GM12878 (cell line): ENCODE results near the gene TXNIP. TPM values are rescaled to one million over a fixed set of nuclear protein-coding genes. Genes with fewer than 3 reads are reported as not detected.

Experiments used
- ATAC-seq: fragments of 200-7000 bp; cut with Tn5 transposase; 3 replicates; pipeline ENCODE4 v1.9.1; 2020; ENCODE audit warnings: mild to moderate bottlenecking, moderate library complexity
- BruUV-seq: library from RNA; stranded (reverse); fragments of 400-500 nt; replicated peaks from 2 replicates; lab custom pipeline; 2021; lab: Mats Ljungman, UMichigan
- CTCF ChIA-PET: fragments of 300-600 bp; sonication (Branson Sonifier 250); formaldehyde crosslinking; extraction: SDS; loops from one replicate; lab custom pipeline; 2021; ENCODE audit warnings: inconsistent platforms; lab: Yijun Ruan, JAX
- POLR2A ChIA-PET: fragments of 350-600 bp; formaldehyde crosslinking; extraction: SDS; loops from one replicate; lab custom pipeline; 2021; ENCODE audit warnings: inconsistent platforms; lab: Charles Lee
- RAD21 ChIA-PET: fragments of 300-600 bp; sonication (Branson Sonifier 250); formaldehyde crosslinking; loops from one replicate; lab custom pipeline; 2023; ENCODE audit warnings: antibody characterized with exemption; ENCODE audit not compliant: unreplicated experiment; lab: Charles Lee
- SMC1A ChIA-PET: fragments of 300-600 bp; sonication (Branson Sonifier 250); formaldehyde crosslinking; loops from one replicate; lab custom pipeline; 2023; ENCODE audit not compliant: unreplicated experiment, uncharacterized antibody; lab: Charles Lee
- DNase-seq: peaks from one replicate; pipeline ENCODE4 v3.0.0-alpha.2; 2011; ENCODE audit warnings: low read depth, low spot score
- FAIRE-seq: peaks from 3 replicates; lab custom pipeline; 2011; peaks lifted over from hg19 to GRCh38; lab: Jason Lieb, UNC
- H2AFZ ChIP-seq: 2 replicates; pipeline ENCODE4 v1.6.0; 2011; ENCODE audit warnings: low read depth, low read length, control low read depth; ENCODE audit not compliant: control insufficient read depth
- H3K27ac ChIP-seq: 2 replicates; pipeline ENCODE4 v1.5.1; 2011; ENCODE audit warnings: control low read depth; ENCODE audit not compliant: control insufficient read depth, insufficient read depth
- H3K27me3 ChIP-seq, 2 experiments: replicated peaks in 1 of 2; 2 replicates each; pipeline versions ENCODE4 v1.6.0 to v1.6.1; 2011; ENCODE audit warnings: low read length in 1 of 2; ENCODE audit not compliant: control insufficient read depth in 2 of 2, insufficient read depth in 2 of 2
- H3K36me3 ChIP-seq, 2 experiments: 2 replicates each; pipeline ENCODE4 v1.5.1; 2011; ENCODE audit warnings: low read length in 1 of 2; ENCODE audit not compliant: control insufficient read depth in 2 of 2, insufficient read depth in 2 of 2
- H3K4me1 ChIP-seq: 2 replicates; pipeline ENCODE4 v1.6.1; 2011; ENCODE audit warnings: mild to moderate bottlenecking, low read length, moderate library complexity, mixed read lengths; ENCODE audit not compliant: control insufficient read depth, insufficient read depth
- H3K4me2 ChIP-seq: 2 replicates; pipeline ENCODE4 v1.6.0; 2011; ENCODE audit warnings: control low read depth; ENCODE audit not compliant: control insufficient read depth, insufficient read depth
- H3K4me3 ChIP-seq: fragments of 200-600 bp; sonication (generic); 2 replicates; pipeline ENCODE4 v1.5.1; 2016
- H3K79me2 ChIP-seq: 2 replicates; pipeline ENCODE4 v1.6.0; 2011; ENCODE audit warnings: low read length; ENCODE audit not compliant: control insufficient read depth, insufficient read depth
- H3K9ac ChIP-seq: 2 replicates; pipeline ENCODE4 v1.8.0; 2011; ENCODE audit warnings: low read length, control low read depth, mixed read lengths; ENCODE audit not compliant: control insufficient read depth, insufficient read depth
- H3K9me3 ChIP-seq: replicated peaks from 3 replicates; pipeline ENCODE4 v1.5.1; 2011; ENCODE audit warnings: mild to moderate bottlenecking, low read length; ENCODE audit not compliant: control insufficient read depth, insufficient read depth
- H4K20me1 ChIP-seq: 2 replicates; pipeline ENCODE4 v1.6.0; 2011; ENCODE audit not compliant: control insufficient read depth, insufficient read depth
- DPF2 ChIP-seq: fragments of 450-650 bp; IDR thresholded peaks from 2 replicates; pipeline ENCODE4 v1.6.1; 2017; ENCODE audit warnings: mild to moderate bottlenecking
- NR2F1 ChIP-seq: fragments of 450-650 bp; conservative IDR thresholded peaks from 2 replicates; pipeline ENCODE4 v1.6.1; 2017; ENCODE audit warnings: mild to moderate bottlenecking
- WGBS: methylation state at CpG from one replicate; pipeline ENCODE4 v1.1.6; 2016; ENCODE audit warnings: low lambda C conversion rate; ENCODE audit not compliant: insufficient replicate concordance, insufficient coverage; ENCODE audit errors: missing lambda C conversion rate; 5-methylcytosine and 5-hydroxymethylcytosine counted together
- in situ Hi-C: fragments of 300-500 bp; cut with MboI; formaldehyde crosslinking; loops from 9 replicates; pipeline ENCODE4 v1.14.3; 2018; ENCODE audit warnings: mixed read lengths
- intact Hi-C: fragments of 100-400 bp; cut with micrococcal nuclease; formaldehyde crosslinking; loops from one replicate; pipeline ENCODE4 v1.14.2; 2022; ENCODE audit not compliant: unreplicated experiment
- polyA plus RNA-seq, 11 experiments: library from polyadenylated mRNA; depleted of rRNA in 4 of 11; unstranded in 6 of 11; stranded (reverse) in 5 of 11; fragments of >200 nt; fragmentation: Nextera tagmentation in 4 of 11; fragmentation: Illumina TruSeq in 1 of 11; extraction: Ambion mirVana in 4 of 11; extraction: Trizol in 1 of 11; gene quantifications; 1 replicate in 1 of 11; 2 replicates in 10 of 11; pipeline versions ENCODE4 v1.2.1 to v1.2.3, GENCODE V29; 2011 to 2016; ENCODE audit warnings: inconsistent platforms in 2 of 11, missing spikeins in 2 of 11, low read depth in 1 of 11
- total RNA-seq, 4 experiments: library from RNA; depleted of rRNA in 3 of 4; stranded (reverse); fragments of >200 nt in 3 of 4; fragmentation: Illumina TruSeq in 1 of 4; extraction: Trizol in 1 of 4; gene quantifications; 2 replicates each; pipeline versions ENCODE4 v1.2.1 to v1.2.3, GENCODE V29; 2013 to 2021
- TF ChIP-seq, protein P1 (sequence below): fragments of 450-650 bp; IDR thresholded peaks from 2 replicates; pipeline ENCODE4 v1.6.1; 2018; ENCODE audit warnings: mild to moderate bottlenecking, low read depth, moderate library complexity; ENCODE audit not compliant: partially characterized antibody
- TF ChIP-seq, protein P2 (sequence below): fragments of 450-650 bp; conservative IDR thresholded peaks from 2 replicates; pipeline ENCODE4 v1.6.1; 2017; ENCODE audit warnings: mild to moderate bottlenecking, moderate library complexity
- TF ChIP-seq, protein P3 (sequence below): fragments of 450-650 bp; IDR thresholded peaks from 2 replicates; pipeline ENCODE4 v1.6.1; 2016; ENCODE audit warnings: mild to moderate bottlenecking
- TF ChIP-seq, protein P4 (sequence below): fragments of 450-650 bp; formaldehyde crosslinking; IDR thresholded peaks from 2 replicates; pipeline ENCODE4 v1.4.0; 2020; ENCODE audit warnings: mild to moderate bottlenecking, moderate library complexity
- TF ChIP-seq, protein P5 (sequence below): fragments of 450-650 bp; IDR thresholded peaks from 2 replicates; pipeline ENCODE4 v1.6.1; 2018; ENCODE audit warnings: borderline replicate concordance, mild to moderate bottlenecking; ENCODE audit not compliant: partially characterized antibody

Gene TXNIP
- total and polyA plus RNA-seq, 10 of the 15 experiments (the other 5 are each of a cell fraction or from before 2014, with no cell fraction given), result 48.7 to 133 (median 107) TPM

DNA sequence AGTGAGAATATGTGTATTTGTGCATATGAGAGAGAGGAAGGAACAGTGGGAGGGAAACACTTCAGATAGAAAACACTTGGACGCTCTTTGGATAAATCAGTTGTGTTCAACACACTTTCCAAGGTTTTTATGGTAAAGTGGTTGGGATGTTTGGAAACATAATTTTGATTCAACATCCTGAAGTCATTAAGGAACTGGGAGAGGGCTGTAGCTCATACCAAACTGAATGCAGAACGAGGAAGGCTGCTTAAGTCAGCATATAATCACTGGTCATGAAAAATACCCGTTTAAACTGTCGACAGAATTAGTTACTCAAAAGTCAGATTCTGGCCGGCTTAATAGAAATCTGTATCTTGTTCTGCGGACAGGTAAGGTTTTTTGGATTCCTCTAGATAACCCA, 53.5 kb downstream of the TXNIP start:
- Histone ChIP-seq H3K4me3 (no peak overlapping the region), H3K79me2 (no peaks in the 10 kb centered on the region), H3K27ac (no peak overlapping the region), H3K27me3 (no peaks in the 10 kb centered on the region), H3K9ac (no peak overlapping the region), H3K36me3 (peaks cover 0 to 10% of the 10 kb centered on the region in 2 experiments; a peak in 2 of 4 replicates), H3K9me3 (no peaks in the 10 kb centered on the region), H3K4me1 (no peaks in the 10 kb centered on the region), H3K4me2 (no peak overlapping the region), H2AFZ (no peak overlapping the region), H4K20me1 (no peaks in the 10 kb centered on the region)
- ChIA-PET CTCF (interaction anchor here (0.7 to 3.0 kb wide), 3 partner anchors 9 to 15 kb away, joined by 3 to 12 read pairs (median 5); partner anchors contain the start of genes LIX1L and RBM8A), SMC1A (interaction anchor here (1.1 to 1.9 kb wide), 3 partner anchors 9 to 13 kb away, joined by 3 to 6 read pairs (median 4); no protein-coding TSS in a partner anchor), POLR2A (interaction anchor here (1.2 to 1.8 kb wide), 2 partner anchors 15 to 23 kb away, joined by 4 to 5 read pairs; partner anchors contain the start of gene RBM8A), RAD21 (no interaction called here)
- ATAC-seq, result no peak
- no peak for FAIRE-seq
- BruUV-seq, result no TSS peak
- no peak for DNase-seq
- WGBS, result 100% methylated on average over 6 of the region's 6 CpGs
- in situ Hi-C loops, result no loop called here
- intact Hi-C loops, result no loop called here
- TF ChIP-seq, protein P1, sequence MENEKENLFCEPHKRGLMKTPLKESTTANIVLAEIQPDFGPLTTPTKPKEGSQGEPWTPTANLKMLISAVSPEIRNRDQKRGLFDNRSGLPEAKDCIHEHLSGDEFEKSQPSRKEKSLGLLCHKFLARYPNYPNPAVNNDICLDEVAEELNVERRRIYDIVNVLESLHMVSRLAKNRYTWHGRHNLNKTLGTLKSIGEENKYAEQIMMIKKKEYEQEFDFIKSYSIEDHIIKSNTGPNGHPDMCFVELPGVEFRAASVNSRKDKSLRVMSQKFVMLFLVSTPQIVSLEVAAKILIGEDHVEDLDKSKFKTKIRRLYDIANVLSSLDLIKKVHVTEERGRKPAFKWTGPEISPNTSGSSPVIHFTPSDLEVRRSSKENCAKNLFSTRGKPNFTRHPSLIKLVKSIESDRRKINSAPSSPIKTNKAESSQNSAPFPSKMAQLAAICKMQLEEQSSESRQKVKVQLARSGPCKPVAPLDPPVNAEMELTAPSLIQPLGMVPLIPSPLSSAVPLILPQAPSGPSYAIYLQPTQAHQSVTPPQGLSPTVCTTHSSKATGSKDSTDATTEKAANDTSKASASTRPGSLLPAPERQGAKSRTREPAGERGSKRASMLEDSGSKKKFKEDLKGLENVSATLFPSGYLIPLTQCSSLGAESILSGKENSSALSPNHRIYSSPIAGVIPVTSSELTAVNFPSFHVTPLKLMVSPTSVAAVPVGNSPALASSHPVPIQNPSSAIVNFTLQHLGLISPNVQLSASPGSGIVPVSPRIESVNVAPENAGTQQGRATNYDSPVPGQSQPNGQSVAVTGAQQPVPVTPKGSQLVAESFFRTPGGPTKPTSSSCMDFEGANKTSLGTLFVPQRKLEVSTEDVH, result no peak
- TF ChIP-seq, protein P2, sequence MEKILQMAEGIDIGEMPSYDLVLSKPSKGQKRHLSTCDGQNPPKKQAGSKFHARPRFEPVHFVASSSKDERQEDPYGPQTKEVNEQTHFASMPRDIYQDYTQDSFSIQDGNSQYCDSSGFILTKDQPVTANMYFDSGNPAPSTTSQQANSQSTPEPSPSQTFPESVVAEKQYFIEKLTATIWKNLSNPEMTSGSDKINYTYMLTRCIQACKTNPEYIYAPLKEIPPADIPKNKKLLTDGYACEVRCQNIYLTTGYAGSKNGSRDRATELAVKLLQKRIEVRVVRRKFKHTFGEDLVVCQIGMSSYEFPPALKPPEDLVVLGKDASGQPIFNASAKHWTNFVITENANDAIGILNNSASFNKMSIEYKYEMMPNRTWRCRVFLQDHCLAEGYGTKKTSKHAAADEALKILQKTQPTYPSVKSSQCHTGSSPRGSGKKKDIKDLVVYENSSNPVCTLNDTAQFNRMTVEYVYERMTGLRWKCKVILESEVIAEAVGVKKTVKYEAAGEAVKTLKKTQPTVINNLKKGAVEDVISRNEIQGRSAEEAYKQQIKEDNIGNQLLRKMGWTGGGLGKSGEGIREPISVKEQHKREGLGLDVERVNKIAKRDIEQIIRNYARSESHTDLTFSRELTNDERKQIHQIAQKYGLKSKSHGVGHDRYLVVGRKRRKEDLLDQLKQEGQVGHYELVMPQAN, result no peak
- TF ChIP-seq DPF2 (no peak), NR2F1 (no peak)
- TF ChIP-seq, protein P3, sequence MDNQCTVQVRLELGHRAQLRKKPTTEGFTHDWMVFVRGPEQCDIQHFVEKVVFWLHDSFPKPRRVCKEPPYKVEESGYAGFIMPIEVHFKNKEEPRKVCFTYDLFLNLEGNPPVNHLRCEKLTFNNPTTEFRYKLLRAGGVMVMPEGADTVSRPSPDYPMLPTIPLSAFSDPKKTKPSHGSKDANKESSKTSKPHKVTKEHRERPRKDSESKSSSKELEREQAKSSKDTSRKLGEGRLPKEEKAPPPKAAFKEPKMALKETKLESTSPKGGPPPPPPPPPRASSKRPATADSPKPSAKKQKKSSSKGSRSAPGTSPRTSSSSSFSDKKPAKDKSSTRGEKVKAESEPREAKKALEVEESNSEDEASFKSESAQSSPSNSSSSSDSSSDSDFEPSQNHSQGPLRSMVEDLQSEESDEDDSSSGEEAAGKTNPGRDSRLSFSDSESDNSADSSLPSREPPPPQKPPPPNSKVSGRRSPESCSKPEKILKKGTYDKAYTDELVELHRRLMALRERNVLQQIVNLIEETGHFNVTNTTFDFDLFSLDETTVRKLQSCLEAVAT, result no peak
- TF ChIP-seq, protein P4, sequence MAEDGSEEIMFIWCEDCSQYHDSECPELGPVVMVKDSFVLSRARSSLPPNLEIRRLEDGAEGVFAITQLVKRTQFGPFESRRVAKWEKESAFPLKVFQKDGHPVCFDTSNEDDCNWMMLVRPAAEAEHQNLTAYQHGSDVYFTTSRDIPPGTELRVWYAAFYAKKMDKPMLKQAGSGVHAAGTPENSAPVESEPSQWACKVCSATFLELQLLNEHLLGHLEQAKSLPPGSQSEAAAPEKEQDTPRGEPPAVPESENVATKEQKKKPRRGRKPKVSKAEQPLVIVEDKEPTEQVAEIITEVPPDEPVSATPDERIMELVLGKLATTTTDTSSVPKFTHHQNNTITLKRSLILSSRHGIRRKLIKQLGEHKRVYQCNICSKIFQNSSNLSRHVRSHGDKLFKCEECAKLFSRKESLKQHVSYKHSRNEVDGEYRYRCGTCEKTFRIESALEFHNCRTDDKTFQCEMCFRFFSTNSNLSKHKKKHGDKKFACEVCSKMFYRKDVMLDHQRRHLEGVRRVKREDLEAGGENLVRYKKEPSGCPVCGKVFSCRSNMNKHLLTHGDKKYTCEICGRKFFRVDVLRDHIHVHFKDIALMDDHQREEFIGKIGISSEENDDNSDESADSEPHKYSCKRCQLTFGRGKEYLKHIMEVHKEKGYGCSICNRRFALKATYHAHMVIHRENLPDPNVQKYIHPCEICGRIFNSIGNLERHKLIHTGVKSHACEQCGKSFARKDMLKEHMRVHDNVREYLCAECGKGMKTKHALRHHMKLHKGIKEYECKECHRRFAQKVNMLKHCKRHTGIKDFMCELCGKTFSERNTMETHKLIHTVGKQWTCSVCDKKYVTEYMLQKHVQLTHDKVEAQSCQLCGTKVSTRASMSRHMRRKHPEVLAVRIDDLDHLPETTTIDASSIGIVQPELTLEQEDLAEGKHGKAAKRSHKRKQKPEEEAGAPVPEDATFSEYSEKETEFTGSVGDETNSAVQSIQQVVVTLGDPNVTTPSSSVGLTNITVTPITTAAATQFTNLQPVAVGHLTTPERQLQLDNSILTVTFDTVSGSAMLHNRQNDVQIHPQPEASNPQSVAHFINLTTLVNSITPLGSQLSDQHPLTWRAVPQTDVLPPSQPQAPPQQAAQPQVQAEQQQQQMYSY, result no peak
- TF ChIP-seq, protein P5, sequence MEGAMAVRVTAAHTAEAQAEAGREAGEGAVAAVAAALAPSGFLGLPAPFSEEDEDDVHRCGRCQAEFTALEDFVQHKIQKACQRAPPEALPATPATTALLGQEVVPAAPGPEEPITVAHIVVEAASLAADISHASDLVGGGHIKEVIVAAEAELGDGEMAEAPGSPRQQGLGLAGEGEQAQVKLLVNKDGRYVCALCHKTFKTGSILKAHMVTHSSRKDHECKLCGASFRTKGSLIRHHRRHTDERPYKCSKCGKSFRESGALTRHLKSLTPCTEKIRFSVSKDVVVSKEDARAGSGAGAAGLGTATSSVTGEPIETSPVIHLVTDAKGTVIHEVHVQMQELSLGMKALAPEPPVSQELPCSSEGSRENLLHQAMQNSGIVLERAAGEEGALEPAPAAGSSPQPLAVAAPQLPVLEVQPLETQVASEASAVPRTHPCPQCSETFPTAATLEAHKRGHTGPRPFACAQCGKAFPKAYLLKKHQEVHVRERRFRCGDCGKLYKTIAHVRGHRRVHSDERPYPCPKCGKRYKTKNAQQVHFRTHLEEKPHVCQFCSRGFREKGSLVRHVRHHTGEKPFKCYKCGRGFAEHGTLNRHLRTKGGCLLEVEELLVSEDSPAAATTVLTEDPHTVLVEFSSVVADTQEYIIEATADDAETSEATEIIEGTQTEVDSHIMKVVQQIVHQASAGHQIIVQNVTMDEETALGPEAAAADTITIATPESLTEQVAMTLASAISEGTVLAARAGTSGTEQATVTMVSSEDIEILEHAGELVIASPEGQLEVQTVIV, result no peak
